ENCODE data around the gene TCF12.

TCF12 gene

GRCh38 chr15:57296473-57297162 lies 378.2 kb downstream of the TCF12 start:
- DNase-seq (ENCODE audit: low read depth, low spot score) = no peak

- DNase-seq (ENCODE audit: low read depth, low spot score) = no peak
Observed at GRCh38 chr15:57297163-57297593, 378.7 kb downstream of the TCF12 start.

- DNase-seq (ENCODE audit: low read depth, low spot score) = no peak
Observed at GRCh38 chr15:57297630-57298029, 379.2 kb downstream of the TCF12 start.

GRCh38 chr15:57298204-57298603 lies 379.8 kb downstream of the TCF12 start:
- DNase-seq (ENCODE audit: low read depth, low spot score) = no peak

- DNase-seq (ENCODE audit: low read depth, low spot score) = no peak
Observed at GRCh38 chr15:57298843-57299550, 380.6 kb downstream of the TCF12 start.

- no peak for DNase-seq (ENCODE audit: low read depth, low spot score)
Observed at GRCh38 chr15:57301307-57301706, 382.9 kb downstream of the TCF12 start.

GRCh38 chr15:57302640-57303257 lies 384.3 kb downstream of the TCF12 start:
- no peak for DNase-seq (ENCODE audit: low read depth, low spot score)

- no peak for DNase-seq (ENCODE audit: low read depth, low spot score)
Observed at GRCh38 chr15:57305009-57305408, 386.6 kb downstream of the TCF12 start.

GRCh38 chr15:57306161-57306943 lies 387.9 kb downstream of the TCF12 start:
- DNase-seq (ENCODE audit: low read depth, low spot score) = no peak

GRCh38 chr15:57306944-57307411 lies 388.5 kb downstream of the TCF12 start:
- DNase-seq (ENCODE audit: low read depth, low spot score) = no peak

GRCh38 chr15:57307527-57308169 lies 389.2 kb downstream of the TCF12 start:
- no peak for DNase-seq (ENCODE audit: low read depth, low spot score)

GRCh38 chr15:57308170-57308545 lies 389.7 kb downstream of the TCF12 start:
- DNase-seq (ENCODE audit: low read depth, low spot score) = no peak

- DNase-seq (ENCODE audit: low read depth, low spot score) = no peak
Observed at GRCh38 chr15:57309856-57310760, 391.7 kb downstream of the TCF12 start.

- DNase-seq (ENCODE audit: low read depth, low spot score) = no peak
Observed at GRCh38 chr15:57310876-57311275, 392.4 kb downstream of the TCF12 start.

GRCh38 chr15:57312006-57312317 lies 393.5 kb downstream of the TCF12 start:
- no peak for DNase-seq (ENCODE audit: low read depth, low spot score)

- no peak for DNase-seq (ENCODE audit: low read depth, low spot score)
Observed at GRCh38 chr15:57312318-57313133, 394.1 kb downstream of the TCF12 start.

GRCh38 chr15:57313134-57313483 lies 394.7 kb downstream of the TCF12 start:
- no peak for DNase-seq (ENCODE audit: low read depth, low spot score)

GRCh38 chr15:57314221-57314620 lies 395.8 kb downstream of the TCF12 start:
- no peak for DNase-seq (ENCODE audit: low read depth, low spot score)

- no peak for DNase-seq (ENCODE audit: low read depth, low spot score)
Observed at GRCh38 chr15:57316451-57316850, 398.0 kb downstream of the TCF12 start.
